PFSK-1 (cell line): ENCODE results near the gene LRBA. TPM values are rescaled to one million over a fixed set of nuclear protein-coding genes. Genes with fewer than 3 reads are reported as not detected.

ENCODE experiments used
- FOXP2 ChIP-seq: optimal IDR thresholded peaks from 2 replicates; pipeline ENCODE3; 2011; ENCODE audit warnings: borderline replicate concordance, control low read depth, inconsistent platforms; ENCODE audit not compliant: insufficient read depth; ENCODE audit errors: extremely low read length, extremely low read depth
- POLR2AphosphoS5 ChIP-seq: IDR thresholded peaks from 2 replicates; pipeline ENCODE4 v1.6.1; 2012; ENCODE audit warnings: low read depth, mild to moderate bottlenecking, control low read depth, low read length, moderate library complexity
- REST ChIP-seq, 2 experiments: IDR thresholded peaks; 2 replicates each; pipeline versions ENCODE4 v1.6.1 to v1.8.0; 2011 to 2012; ENCODE audit warnings: low read depth in 2 of 2, low read length in 2 of 2, control low read depth in 1 of 2, inconsistent platforms in 1 of 2, mild to moderate bottlenecking in 1 of 2, moderate library complexity in 1 of 2; ENCODE audit not compliant: insufficient read depth in 1 of 2
- SIN3A ChIP-seq: IDR thresholded peaks from 2 replicates; pipeline ENCODE4 v1.6.1; 2012; ENCODE audit warnings: mild to moderate bottlenecking, low read length, moderate library complexity, borderline replicate concordance; ENCODE audit not compliant: insufficient read depth
- TAF1 ChIP-seq: IDR thresholded peaks from 2 replicates; pipeline ENCODE4 v1.6.1; 2012; ENCODE audit warnings: low read length, control low read depth, borderline replicate concordance; ENCODE audit not compliant: insufficient read depth
- polyA plus RNA-seq: library from polyadenylated mRNA; unstranded; fragments of >200 nt; gene quantifications from one replicate; pipeline ENCODE4 v1.2.1, GENCODE V29; 2012; ENCODE audit warnings: low read depth, missing spikeins; ENCODE audit not compliant: insufficient read length

LRBA gene
- polyA plus RNA-seq = 12.0 TPM

- TF ChIP-seq REST (IDR thresholded peaks at IDR 0.05; ENCODE audit: insufficient read depth in 1 of 2, low read depth in 2 of 2, low read length in 2 of 2) (no peak), SIN3A (no peak), FOXP2 (no peak), TAF1 (no peak), POLR2AphosphoS5 (no peak; the same call in 1 of the 2 replicates)
These were observed at the start of gene LRBA for GRCh38 chr4:151014521-151015458. TSS of gene LRBA (minus strand) at chr4:151015284. CDS start at chr4:151014642, 642 bp downstream.

GRCh38 chr4:151055539-151055938, 40.5 kb upstream of the LRBA start:
- TF ChIP-seq FOXP2 = no peak
- no peak for TF ChIP-seq POLR2AphosphoS5
- no peak for TF ChIP-seq REST (IDR thresholded peaks at IDR 0.05; ENCODE audit: insufficient read depth in 1 of 2, low read depth in 2 of 2, low read length in 2 of 2)
- no peak for TF ChIP-seq TAF1
- TF ChIP-seq SIN3A = no peak

GRCh38 chr4:151052785-151053184, 37.7 kb upstream of the LRBA start:
- TF ChIP-seq POLR2AphosphoS5 (no peak), REST (IDR thresholded peaks at IDR 0.05; ENCODE audit: insufficient read depth in 1 of 2, low read depth in 2 of 2, low read length in 2 of 2) (no peak), SIN3A (no peak), TAF1 (no peak), FOXP2 (no peak)

- TF ChIP-seq FOXP2 (no peak), TAF1 (no peak), POLR2AphosphoS5 (no peak), REST (IDR thresholded peaks at IDR 0.05; ENCODE audit: insufficient read depth in 1 of 2, low read depth in 2 of 2, low read length in 2 of 2) (no peak), SIN3A (no peak)
These were observed 34.4 kb upstream of the LRBA start for GRCh38 chr4:151049430-151049884.
